IMR-90 (cell line): ENCODE measurements around the gene FAM131B. TPM values are rescaled to one million over a fixed set of nuclear protein-coding genes. Genes with fewer than 3 reads are reported as not detected.
A peak's percentile ranks its signal among the peaks of the same experiment; 100 is the strongest.

Source experiments
- ATAC-seq: fragments of 200-7000 bp; cut with Tn5 transposase; 2 replicates; pipeline ENCODE4 v1.9.1; 2020; ENCODE audit warnings: low read depth, mild to moderate bottlenecking, moderate library complexity
- BruUV-seq: library from RNA; stranded (reverse); fragments of 400-500 nt; replicated peaks from 2 replicates; lab custom pipeline; 2021; lab: Mats Ljungman, UMichigan
- CTCF ChIA-PET: fragments of 300-600 bp; formaldehyde crosslinking; extraction: SDS; loops from one replicate; lab custom pipeline; 2021; ENCODE audit warnings: antibody characterized with exemption; lab: Yijun Ruan, JAX
- POLR2A ChIA-PET: fragments of 300-600 bp; sonication (Branson Sonifier 250); formaldehyde crosslinking; loops from one replicate; lab custom pipeline; 2022; ENCODE audit warnings: antibody characterized with exemption; ENCODE audit not compliant: unreplicated experiment; lab: Charles Lee
- DNase-seq: peaks from one replicate; pipeline ENCODE4 v3.0.0; 2013
- H2AFZ ChIP-seq: replicated peaks from 2 replicates; pipeline ENCODE3; 2013; ENCODE audit warnings: low read length, mild to moderate bottlenecking; ENCODE audit not compliant: poor library complexity
- H2AK5ac ChIP-seq: 2 replicates; pipeline ENCODE4 v1.6.1; 2013; ENCODE audit warnings: low read depth, low read length, inconsistent platforms
- H2AK9ac ChIP-seq: replicated peaks from 2 replicates; pipeline ENCODE3; 2013; ENCODE audit warnings: mild to moderate bottlenecking, low read depth, low read length, moderate library complexity; ENCODE audit not compliant: poor library complexity
- H2BK120ac ChIP-seq: 2 replicates; pipeline ENCODE4 v1.6.1; 2013; ENCODE audit warnings: low read depth, low read length, inconsistent platforms
- H2BK15ac ChIP-seq: 3 replicates; pipeline ENCODE4 v1.6.1; 2013; ENCODE audit warnings: low read depth, low read length, inconsistent platforms
- H2BK20ac ChIP-seq: 2 replicates; pipeline ENCODE4 v1.6.1; 2013; ENCODE audit warnings: low read depth, mild to moderate bottlenecking, inconsistent platforms, low read length, moderate library complexity
- H2BK5ac ChIP-seq: 2 replicates; pipeline ENCODE4 v1.6.1; 2013; ENCODE audit warnings: mild to moderate bottlenecking, low read depth, low read length, inconsistent platforms; ENCODE audit not compliant: poor library complexity, severe bottlenecking
- H3K14ac ChIP-seq: replicated peaks from 2 replicates; pipeline ENCODE4 v1.6.1; 2013; ENCODE audit warnings: low read depth, low read length, inconsistent platforms
- H3K18ac ChIP-seq: 2 replicates; pipeline ENCODE4 v1.6.1; 2013; ENCODE audit warnings: low read depth, low read length, control low read depth
- H3K23ac ChIP-seq: 2 replicates; pipeline ENCODE4 v1.6.1; 2013; ENCODE audit warnings: low read depth, low read length, inconsistent platforms
- H3K27ac ChIP-seq: 2 replicates; pipeline ENCODE4 v1.5.1; 2013; ENCODE audit warnings: mild to moderate bottlenecking, control low read depth, low read length; ENCODE audit not compliant: insufficient read depth
- H3K27me3 ChIP-seq: 2 replicates; pipeline ENCODE4 v1.6.1; 2013; ENCODE audit warnings: low read length; ENCODE audit not compliant: control insufficient read depth, insufficient read depth
- H3K36me3 ChIP-seq: 2 replicates; pipeline ENCODE4 v1.6.1; 2013; ENCODE audit warnings: low read length, mixed read lengths; ENCODE audit not compliant: control insufficient read depth, insufficient read depth
- H3K4ac ChIP-seq: 2 replicates; pipeline ENCODE4 v1.6.1; 2013; ENCODE audit warnings: low read depth, low read length, inconsistent platforms
- H3K4me1 ChIP-seq: 2 replicates; pipeline ENCODE4 v1.6.1; 2013; ENCODE audit warnings: low read length, mixed read lengths; ENCODE audit not compliant: control insufficient read depth, insufficient read depth
- H3K4me2 ChIP-seq: 2 replicates; pipeline ENCODE4 v1.6.1; 2013; ENCODE audit warnings: low read depth, mild to moderate bottlenecking, control low read depth, low read length, moderate library complexity
- H3K4me3 ChIP-seq: 2 replicates; pipeline ENCODE4 v1.5.1; 2013; ENCODE audit warnings: low read depth, mild to moderate bottlenecking, control low read depth, low read length, moderate library complexity; ENCODE audit not compliant: insufficient read depth
- H3K56ac ChIP-seq: 2 replicates; pipeline ENCODE4 v1.6.1; 2013; ENCODE audit warnings: low read length, inconsistent platforms; ENCODE audit not compliant: insufficient read depth; ENCODE audit errors: extremely low read depth
- H3K79me1 ChIP-seq, 2 experiments: 2 replicates each; pipeline ENCODE4 v1.6.1; 2013; ENCODE audit warnings: low read length in 2 of 2, inconsistent platforms in 1 of 2, low read depth in 1 of 2
- H3K9ac ChIP-seq: 2 replicates; pipeline ENCODE4 v1.6.1; 2013; ENCODE audit warnings: low read depth, low read length, control low read depth
- H3K9me1 ChIP-seq: 2 replicates; pipeline ENCODE4 v1.6.1; 2013; ENCODE audit warnings: low read length, inconsistent platforms; ENCODE audit not compliant: insufficient read depth
- H3K9me3 ChIP-seq: 2 replicates; pipeline ENCODE4 v1.6.1; 2013; ENCODE audit warnings: low read length; ENCODE audit not compliant: control insufficient read depth, insufficient read depth
- H4K20me1 ChIP-seq: 2 replicates; pipeline ENCODE4 v1.6.1; 2013; ENCODE audit warnings: low read length, inconsistent platforms; ENCODE audit not compliant: insufficient read depth
- H4K5ac ChIP-seq: 2 replicates; pipeline ENCODE4 v1.6.1; 2013; ENCODE audit warnings: mild to moderate bottlenecking, low read depth, low read length, control low read depth
- H4K8ac ChIP-seq, 2 experiments: 2 replicates each; pipeline ENCODE4 v1.6.1; 2013; ENCODE audit warnings: low read depth in 2 of 2, low read length in 2 of 2, control low read depth in 1 of 2, inconsistent platforms in 1 of 2
- H4K91ac ChIP-seq: 2 replicates; pipeline ENCODE4 v1.6.1; 2013; ENCODE audit warnings: low read depth, low read length, inconsistent platforms; ENCODE audit not compliant: insufficient read depth
- CEBPB ChIP-seq: IDR thresholded peaks from 2 replicates; pipeline ENCODE4 v1.6.1; 2012; ENCODE audit warnings: low read depth, low read length, improper control_type of control experiment
- CHD1 ChIP-seq: IDR thresholded peaks from 2 replicates; pipeline ENCODE4 v1.6.1; 2012; ENCODE audit warnings: low read depth, low read length, improper control_type of control experiment
- FOS ChIP-seq: fragments of 150-350 bp; IDR thresholded peaks from 2 replicates; pipeline ENCODE4 v1.6.1; 2016; ENCODE audit warnings: low read depth, low read length
- MAZ ChIP-seq: IDR thresholded peaks from 2 replicates; pipeline ENCODE4 v1.6.1; 2012; ENCODE audit warnings: low read depth, mild to moderate bottlenecking, low read length, improper control_type of control experiment, moderate library complexity, borderline replicate concordance
- MXI1 ChIP-seq: IDR thresholded peaks from 2 replicates; pipeline ENCODE4 v1.6.1; 2012; ENCODE audit warnings: low read depth, mild to moderate bottlenecking, low read length, moderate library complexity, borderline replicate concordance
- NFE2L2 ChIP-seq: fragments of 150-350 bp; IDR thresholded peaks from 2 replicates; pipeline ENCODE4 v1.6.1; 2016; ENCODE audit warnings: low read depth, mild to moderate bottlenecking, low read length
- POLR2A ChIP-seq: IDR thresholded peaks from 2 replicates; pipeline ENCODE4 v1.6.1; 2012; ENCODE audit warnings: mild to moderate bottlenecking, low read depth, low read length
- RAD21 ChIP-seq: IDR thresholded peaks from 2 replicates; pipeline ENCODE4 v1.6.1; 2012; ENCODE audit warnings: low read length, improper control_type of control experiment
- RCOR1 ChIP-seq: IDR thresholded peaks from 2 replicates; pipeline ENCODE4 v1.6.1; 2012; ENCODE audit warnings: mild to moderate bottlenecking, low read length, improper control_type of control experiment; ENCODE audit not compliant: insufficient replicate concordance
- RFX5 ChIP-seq: IDR thresholded peaks from 2 replicates; pipeline ENCODE4 v1.8.0; 2012; ENCODE audit warnings: low read depth, mild to moderate bottlenecking, low read length, moderate library complexity
- WGBS, 2 experiments: methylation state at CpG; one replicate each; pipeline versions ENCODE4 v1.1.5 to v1.1.7; 2013; ENCODE audit warnings: missing lambda C conversion rate in 2 of 2; ENCODE audit not compliant: insufficient read length in 1 of 2; ENCODE audit errors: extremely low coverage in 2 of 2; 5-methylcytosine and 5-hydroxymethylcytosine counted together
- dilution Hi-C: fragments of 300-500 bp; cut with HindIII; formaldehyde crosslinking; loops from one replicate; pipeline ENCODE4 v1.14.3; 2018; ENCODE audit warnings: low sequenced_read_pairs; ENCODE audit not compliant: unreplicated experiment
- in situ Hi-C: fragments of 300-500 bp; cut with MboI; formaldehyde crosslinking; loops from 3 replicates; pipeline ENCODE4 v1.14.3; 2019; ENCODE audit warnings: low sequenced_read_pairs, inconsistent platforms, mixed read lengths
- intact Hi-C: fragments of 100-400 bp; cut with micrococcal nuclease; formaldehyde crosslinking; loops from 2 replicates; pipeline ENCODE4 v1.10.0; 2022
- polyA plus RNA-seq, 3 experiments: library from polyadenylated mRNA; depleted of rRNA; stranded (reverse); fragments of >200 nt; gene quantifications; 2 replicates each; pipeline ENCODE4 v1.2.3, GENCODE V29; 2012; ENCODE audit warnings: low replicate concordance in 1 of 3
- total RNA-seq: library from RNA; depleted of rRNA; stranded (reverse); fragments of >200 nt; gene quantifications from 2 replicates; pipeline ENCODE4 v1.2.3, GENCODE V29; 2012
- TF ChIP-seq, protein P1 (sequence below): fragments of 150-350 bp; IDR thresholded peaks from 2 replicates; pipeline ENCODE4 v1.6.1; 2016; ENCODE audit warnings: low read depth, mild to moderate bottlenecking, low read length, moderate library complexity, borderline replicate concordance
- TF ChIP-seq, protein P2 (sequence below): conservative IDR thresholded peaks from 2 replicates; pipeline ENCODE4 v1.5.1; 2012; ENCODE audit warnings: mild to moderate bottlenecking, low read depth, low read length, improper control_type of control experiment
- TF ChIP-seq, protein P3 (sequence below): fragments of 150-350 bp; IDR thresholded peaks from 2 replicates; pipeline ENCODE4 v1.6.1; 2017; ENCODE audit warnings: mild to moderate bottlenecking, antibody characterized with exemption, low read length, low read depth

Gene FAM131B
- total and polyA plus RNA-seq, 2 of the 4 experiments (the other 2 are of a cell fraction), result 3.4 to 4.3 TPM

DNA sequence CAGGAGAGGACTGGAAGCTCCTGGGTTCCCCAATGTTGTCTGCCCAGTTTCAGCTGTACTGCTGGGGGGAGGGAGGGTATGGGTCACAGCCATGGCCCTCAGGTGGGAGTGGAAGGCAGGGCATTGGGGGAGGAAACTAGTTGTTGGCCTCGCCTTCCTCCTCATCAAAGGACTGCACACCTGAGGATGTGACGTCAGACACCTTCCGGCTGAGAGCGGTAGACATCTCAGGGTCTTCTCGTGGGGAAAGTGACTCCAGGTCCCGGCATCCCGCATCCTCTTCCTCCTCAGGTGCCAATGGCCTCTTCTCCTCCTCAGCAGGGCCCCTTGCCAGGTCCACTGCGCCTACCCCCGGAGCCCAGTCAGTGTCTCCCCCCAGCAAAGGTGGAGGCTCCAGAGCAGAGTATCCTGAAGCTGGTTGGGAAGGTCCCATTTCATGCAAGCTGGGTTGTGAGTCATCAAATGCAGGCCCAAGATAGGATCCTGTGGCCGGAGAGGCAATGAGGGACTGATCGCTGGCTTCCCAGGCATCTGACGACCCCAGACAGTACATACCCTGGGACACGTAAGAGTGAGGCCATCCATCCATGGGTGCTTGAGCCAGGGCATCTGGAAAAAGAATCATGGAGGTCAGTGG, 6.0 kb downstream of the FAM131B start:
- Histone ChIP-seq H3K23ac (no peak overlapping the region), H2BK15ac (no peak overlapping the region), H3K4me3 (no peak overlapping the region), H3K9me1 (no peaks in the 10 kb centered on the region; the same call in 1 of the 2 replicates), H2BK20ac (no peak overlapping the region), H4K91ac (no peak overlapping the region), H4K8ac (no peak overlapping the region), H3K79me1 (no peaks in the 10 kb centered on the region), H3K56ac (no peak overlapping the region), H2AK9ac (peak overlapping the region; percentile 15), H2AK5ac (no peak overlapping the region), H3K9me3 (no peaks in the 10 kb centered on the region), H3K14ac (no peak overlapping the region), H3K4me2 (no peak overlapping the region), H3K4me1 (no peaks in the 10 kb centered on the region), H3K9ac (no peak overlapping the region), H2BK120ac (no peak overlapping the region), H4K5ac (no peak overlapping the region), H3K27me3 (peaks cover 22% of the 10 kb centered on the region), H3K4ac (no peak overlapping the region), H2AFZ (no peak overlapping the region), H2BK5ac (no peak overlapping the region), H3K18ac (no peak overlapping the region), H3K36me3 (peaks cover 2% of the 10 kb centered on the region; the same call in 1 of the 2 replicates), H4K20me1 (no peaks in the 10 kb centered on the region), H3K27ac (no peak overlapping the region)
- DNase-seq, result no peak
- CTCF ChIA-PET, result no interaction called here
- no TSS peak for BruUV-seq
- no CpG with 5 or more reads among the region's 13 CpGs for WGBS, 2 experiments
- ATAC-seq, result no peak
- POLR2A ChIA-PET, result no interaction called here
- intact Hi-C loops (no loop called here), in situ Hi-C loops (no loop called here), dilution Hi-C loops (no loop called here)
- TF ChIP-seq, protein P1, sequence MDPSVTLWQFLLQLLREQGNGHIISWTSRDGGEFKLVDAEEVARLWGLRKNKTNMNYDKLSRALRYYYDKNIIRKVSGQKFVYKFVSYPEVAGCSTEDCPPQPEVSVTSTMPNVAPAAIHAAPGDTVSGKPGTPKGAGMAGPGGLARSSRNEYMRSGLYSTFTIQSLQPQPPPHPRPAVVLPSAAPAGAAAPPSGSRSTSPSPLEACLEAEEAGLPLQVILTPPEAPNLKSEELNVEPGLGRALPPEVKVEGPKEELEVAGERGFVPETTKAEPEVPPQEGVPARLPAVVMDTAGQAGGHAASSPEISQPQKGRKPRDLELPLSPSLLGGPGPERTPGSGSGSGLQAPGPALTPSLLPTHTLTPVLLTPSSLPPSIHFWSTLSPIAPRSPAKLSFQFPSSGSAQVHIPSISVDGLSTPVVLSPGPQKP, result no peak
- TF ChIP-seq RAD21 (no peak), CEBPB (no peak), CHD1 (no peak), NFE2L2 (no peak), MAZ (no peak), POLR2A (no peak), RCOR1 (no peak), MXI1 (no peak), RFX5 (no peak), FOS (no peak)
- TF ChIP-seq, protein P2, sequence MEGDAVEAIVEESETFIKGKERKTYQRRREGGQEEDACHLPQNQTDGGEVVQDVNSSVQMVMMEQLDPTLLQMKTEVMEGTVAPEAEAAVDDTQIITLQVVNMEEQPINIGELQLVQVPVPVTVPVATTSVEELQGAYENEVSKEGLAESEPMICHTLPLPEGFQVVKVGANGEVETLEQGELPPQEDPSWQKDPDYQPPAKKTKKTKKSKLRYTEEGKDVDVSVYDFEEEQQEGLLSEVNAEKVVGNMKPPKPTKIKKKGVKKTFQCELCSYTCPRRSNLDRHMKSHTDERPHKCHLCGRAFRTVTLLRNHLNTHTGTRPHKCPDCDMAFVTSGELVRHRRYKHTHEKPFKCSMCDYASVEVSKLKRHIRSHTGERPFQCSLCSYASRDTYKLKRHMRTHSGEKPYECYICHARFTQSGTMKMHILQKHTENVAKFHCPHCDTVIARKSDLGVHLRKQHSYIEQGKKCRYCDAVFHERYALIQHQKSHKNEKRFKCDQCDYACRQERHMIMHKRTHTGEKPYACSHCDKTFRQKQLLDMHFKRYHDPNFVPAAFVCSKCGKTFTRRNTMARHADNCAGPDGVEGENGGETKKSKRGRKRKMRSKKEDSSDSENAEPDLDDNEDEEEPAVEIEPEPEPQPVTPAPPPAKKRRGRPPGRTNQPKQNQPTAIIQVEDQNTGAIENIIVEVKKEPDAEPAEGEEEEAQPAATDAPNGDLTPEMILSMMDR, result no peak
- TF ChIP-seq, protein P3, sequence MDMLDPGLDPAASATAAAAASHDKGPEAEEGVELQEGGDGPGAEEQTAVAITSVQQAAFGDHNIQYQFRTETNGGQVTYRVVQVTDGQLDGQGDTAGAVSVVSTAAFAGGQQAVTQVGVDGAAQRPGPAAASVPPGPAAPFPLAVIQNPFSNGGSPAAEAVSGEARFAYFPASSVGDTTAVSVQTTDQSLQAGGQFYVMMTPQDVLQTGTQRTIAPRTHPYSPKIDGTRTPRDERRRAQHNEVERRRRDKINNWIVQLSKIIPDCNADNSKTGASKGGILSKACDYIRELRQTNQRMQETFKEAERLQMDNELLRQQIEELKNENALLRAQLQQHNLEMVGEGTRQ, result no peak
